MM.1S (cell line): ENCODE data around the gene PRR35.
A peak's percentile ranks its signal among the peaks of the same experiment; 100 is the strongest.

Source experiments
- DNase-seq: peaks from one replicate; pipeline ENCODE4 v3.0.0-alpha.2; 2015
- H2AFZ ChIP-seq: fragments of 300-600 bp; sonication (generic); 2 replicates; pipeline ENCODE4 v1.6.0; 2016; ENCODE audit warnings: antibody characterized with exemption, low read length
- H3F3A ChIP-seq: fragments of 300-600 bp; sonication (generic); 2 replicates; pipeline ENCODE4 v1.6.1; 2016; ENCODE audit warnings: mild to moderate bottlenecking, antibody characterized with exemption, low read length, moderate library complexity, mixed read lengths; ENCODE audit not compliant: insufficient read depth
- H3K27ac ChIP-seq: fragments of 300-600 bp; sonication (generic); 2 replicates; pipeline ENCODE4 v1.5.1; 2016; ENCODE audit warnings: mild to moderate bottlenecking, low read length
- H3K27me3 ChIP-seq: fragments of 300-600 bp; sonication (generic); replicated peaks from 2 replicates; pipeline ENCODE4 v1.6.0; 2016; ENCODE audit warnings: low read length; ENCODE audit not compliant: insufficient read depth
- H3K36me3 ChIP-seq: fragments of 300-600 bp; sonication (generic); replicated peaks from 2 replicates; pipeline ENCODE4 v1.6.1; 2016; ENCODE audit warnings: mild to moderate bottlenecking, low read length, mixed read lengths; ENCODE audit not compliant: insufficient read depth
- H3K4me1 ChIP-seq: fragments of 300-600 bp; sonication (generic); 2 replicates; pipeline ENCODE4 v1.6.1; 2016; ENCODE audit warnings: low read length, mixed read lengths
- H3K4me2 ChIP-seq: fragments of 300-600 bp; sonication (generic); 2 replicates; pipeline ENCODE4 v1.6.0; 2016; ENCODE audit warnings: low read depth, low read length
- H3K4me3 ChIP-seq: fragments of 300-600 bp; sonication (generic); 2 replicates; pipeline ENCODE4 v1.5.1; 2016; ENCODE audit warnings: low read length, mixed read lengths
- H3K79me2 ChIP-seq: fragments of 300-600 bp; sonication (generic); 2 replicates; pipeline ENCODE4 v1.6.1; 2016; ENCODE audit warnings: mixed run types, low read length, mixed read lengths
- H3K9ac ChIP-seq: fragments of 300-600 bp; sonication (generic); 2 replicates; pipeline ENCODE4 v1.6.1; 2016; ENCODE audit warnings: low read length, mixed read lengths
- H3K9me2 ChIP-seq: fragments of 300-600 bp; sonication (generic); replicated peaks from 2 replicates; pipeline ENCODE4 v1.6.1; 2016; ENCODE audit warnings: mild to moderate bottlenecking, low read length, mixed read lengths; ENCODE audit not compliant: insufficient read depth
- H3K9me3 ChIP-seq: fragments of 300-600 bp; sonication (generic); replicated peaks from 2 replicates; pipeline ENCODE4 v1.6.1; 2016; ENCODE audit warnings: mild to moderate bottlenecking, low read length, mixed read lengths; ENCODE audit not compliant: insufficient read depth
- H4K20me1 ChIP-seq: fragments of 300-600 bp; sonication (generic); 2 replicates; pipeline ENCODE4 v1.6.1; 2016; ENCODE audit warnings: mild to moderate bottlenecking, low read length, moderate library complexity, mixed read lengths; ENCODE audit not compliant: insufficient read depth
- CTCF ChIP-seq: fragments of 300-600 bp; sonication (generic); IDR thresholded peaks from 2 replicates; pipeline ENCODE4 v1.5.1; 2016; ENCODE audit warnings: antibody characterized with exemption, low read length, mixed read lengths
- EZH2 ChIP-seq: fragments of 300-600 bp; sonication (generic); optimal IDR thresholded peaks from 2 replicates; pipeline ENCODE3; 2017; ENCODE audit warnings: low read depth, mild to moderate bottlenecking, antibody characterized with exemption, low read length, mixed read lengths
- EZH2phosphoT487 ChIP-seq: fragments of 300-600 bp; sonication (generic); IDR thresholded peaks from 2 replicates; pipeline ENCODE4 v1.6.1; 2018; ENCODE audit warnings: antibody characterized with exemption, low read length

PRR35 gene

GRCh38 chr16:610513-611381, 50.6 kb downstream of the PRR35 start:
- Histone ChIP-seq H3K9me3 (no peaks in the 10 kb centered on the region), H3K27me3 (no peaks in the 10 kb centered on the region), H3K9me2 (no peaks in the 10 kb centered on the region), H4K20me1 (no peaks in the 10 kb centered on the region), H2AFZ (no peak overlapping the region), H3K79me2 (peaks cover 22% of the 10 kb centered on the region), H3K4me3 (no peak overlapping the region), H3K36me3 (no peaks in the 10 kb centered on the region), H3K9ac (no peak overlapping the region), H3K27ac (no peak overlapping the region), H3K4me1 (no peaks in the 10 kb centered on the region), H3K4me2 (no peak overlapping the region), H3F3A (no peaks in the 10 kb centered on the region)
- DNase-seq, result no peak
- TF ChIP-seq CTCF, result peak; percentile 40
- TF ChIP-seq EZH2, result no peak

- H3K9me2 ChIP-seq, result no peaks in the 10 kb centered on the region
- no peak overlapping the region for H3K4me3 ChIP-seq
- H3K27ac ChIP-seq, result no peak overlapping the region
- DNase-seq, result no peak
- H3K4me2 ChIP-seq, result no peak overlapping the region
- no peaks in the 10 kb centered on the region for H3F3A ChIP-seq
- TF ChIP-seq EZH2 (no peak), CTCF (no peak), EZH2phosphoT487 (no peak)
- H3K9me3 ChIP-seq, result no peaks in the 10 kb centered on the region
- H3K4me1 ChIP-seq, result no peaks in the 10 kb centered on the region
- no peaks in the 10 kb centered on the region for H3K36me3 ChIP-seq
- no peak overlapping the region for H2AFZ ChIP-seq
- no peaks in the 10 kb centered on the region for H3K27me3 ChIP-seq
- peaks cover 9% of the 10 kb centered on the region; the same call in 1 of the 2 replicates for H3K79me2 ChIP-seq
- H4K20me1 ChIP-seq, result no peaks in the 10 kb centered on the region
- no peak overlapping the region for H3K9ac ChIP-seq
These were observed 54.9 kb downstream of the PRR35 start for GRCh38 chr16:615122-615521.
